Measurements from ENCODE around the gene RNF223.

Gene RNF223

GRCh38 chr1:1073743-1074587, at the start of gene RNF223:
TSS of gene RNF223 (minus strand) at chr1:1074306. CDS start at chr1:1072566, 1,740 bp downstream.
- no peak for DNase-seq

GRCh38 chr1:1122981-1123480, 48.9 kb upstream of the RNF223 start:
- no peak for DNase-seq

- DNase-seq: peak; percentile 74
Observed at GRCh38 chr1:1122078-1122811, 48.1 kb upstream of the RNF223 start.

- DNase-seq: no peak
Observed at GRCh38 chr1:1121611-1122077, 47.5 kb upstream of the RNF223 start.

GRCh38 chr1:1120866-1121591, 46.9 kb upstream of the RNF223 start:
- no peak for DNase-seq

GRCh38 chr1:1120096-1120495, 46.0 kb upstream of the RNF223 start:
- DNase-seq: no peak

GRCh38 chr1:1119272-1119890, 45.3 kb upstream of the RNF223 start:
- DNase-seq: no peak

- no peak for DNase-seq
Observed at GRCh38 chr1:1118876-1119220, 44.7 kb upstream of the RNF223 start.

- DNase-seq: no peak
Observed at GRCh38 chr1:1118011-1118875, 44.1 kb upstream of the RNF223 start.

- DNase-seq: no peak
Observed at GRCh38 chr1:1117469-1117831, 43.3 kb upstream of the RNF223 start.

GRCh38 chr1:1116701-1117468, 42.8 kb upstream of the RNF223 start:
- peak; percentile 8 for DNase-seq

GRCh38 chr1:1115786-1116700, 41.9 kb upstream of the RNF223 start, which contains the start of gene C1orf159:
TSS of gene C1orf159 (minus strand) at chr1:1116089. CDS start at chr1:1091543, 24,546 bp downstream.
- peak; percentile 100 for DNase-seq

GRCh38 chr1:1115136-1115785, 41.2 kb upstream of the RNF223 start:
- DNase-seq: no peak

GRCh38 chr1:1114431-1114830, 40.3 kb upstream of the RNF223 start:
- no peak for DNase-seq

- no peak for DNase-seq
Observed at GRCh38 chr1:1112237-1112985, 38.3 kb upstream of the RNF223 start.

GRCh38 chr1:1111516-1112236, 37.6 kb upstream of the RNF223 start:
- DNase-seq: no peak

GRCh38 chr1:1110561-1110971, 36.5 kb upstream of the RNF223 start:
- no peak for DNase-seq

GRCh38 chr1:1109743-1110142, 35.6 kb upstream of the RNF223 start:
- DNase-seq: no peak

All from activated effector memory CD4-positive, alpha-beta T cell treated with Interleukin-2 at 50 U/mL for 16 hours (primary cell).